Measurements from ENCODE around the gene EVX1. TPM values are rescaled to one million over a fixed set of nuclear protein-coding genes. Genes with fewer than 3 reads are reported as not detected.

The EVX1 gene
- total RNA-seq (ENCODE audit: low replicate concordance), result not detected in 2 replicates

GRCh38 chr7:27242555-27243339, at the start of gene EVX1:
TSS of gene EVX1 (plus strand) at chr7:27242802. CDS start at chr7:27243031, 229 bp downstream.

DNA sequence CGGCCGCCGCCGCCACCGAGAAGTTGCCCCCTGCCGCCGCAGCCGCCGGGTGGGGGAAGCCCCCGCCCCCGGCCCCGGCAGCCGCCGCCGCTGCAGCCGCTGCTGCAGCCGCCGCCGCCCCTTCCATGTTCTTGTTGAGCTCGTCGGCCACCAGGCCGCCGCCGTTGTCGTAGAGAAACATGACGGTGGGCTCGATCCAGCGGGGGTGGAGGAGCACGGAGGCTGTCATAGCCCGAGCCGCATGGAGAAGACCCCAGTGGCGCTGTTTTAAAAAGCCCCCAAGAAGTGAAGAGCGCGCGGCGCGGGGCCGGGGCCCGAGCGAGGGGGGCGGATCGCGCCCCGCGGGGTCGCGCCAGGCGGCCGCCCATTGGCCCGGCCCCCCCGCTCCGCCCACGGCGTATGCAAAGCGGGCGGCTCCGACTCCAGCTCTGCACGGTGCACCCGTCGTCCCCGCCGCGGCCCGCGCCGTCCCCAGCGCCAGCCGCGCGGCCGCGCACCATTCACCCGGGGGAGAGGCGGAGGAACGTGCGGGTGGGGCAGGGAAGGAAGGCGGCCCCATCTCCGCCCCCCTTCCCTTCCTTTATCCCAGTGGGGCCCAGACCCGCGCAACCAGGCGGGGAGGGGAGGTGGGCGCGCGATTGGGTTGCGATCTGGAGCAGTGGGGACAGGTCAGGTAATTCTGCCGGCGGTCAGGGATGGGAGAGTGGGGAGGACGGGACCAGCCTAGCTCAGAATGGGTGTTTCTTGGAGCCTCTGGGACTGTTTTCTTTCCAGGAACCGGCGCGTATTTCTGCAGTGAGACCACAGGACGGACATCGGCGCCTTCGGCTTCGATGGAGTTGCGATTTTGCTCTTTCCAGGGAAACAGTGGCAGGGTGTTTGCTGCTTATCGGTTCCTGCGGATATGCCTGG, 42.5 kb upstream of the EVX1 start, which contains the start of gene HOXA13:
Gene HOXA13 (minus strand): TSS at position 243 of the 912 bp plus-strand sequence. CDS start 14 bp downstream, at position 229.

Other genes with a start within 250 kb of the EVX1 start
- gene HOXA1, start 146.8 kb upstream of the EVX1 start, total RNA-seq (ENCODE audit: low replicate concordance), result not detected in 2 replicates
- not detected in 2 replicates for gene HOXA2, start 140.1 kb upstream of the EVX1 start, total RNA-seq (ENCODE audit: low replicate concordance)
- gene HOXA4, start 112.0 kb upstream of the EVX1 start, total RNA-seq (ENCODE audit: low replicate concordance), result not detected in 2 replicates
- gene HOXA5, start 99.1 kb upstream of the EVX1 start, total RNA-seq (ENCODE audit: low replicate concordance), result not detected in 2 replicates
- gene HOXA6, start 95.0 kb upstream of the EVX1 start, total RNA-seq (ENCODE audit: low replicate concordance), result not detected in 2 replicates
- gene HOXA3, start 90.2 kb upstream of the EVX1 start, total RNA-seq (ENCODE audit: low replicate concordance), result not detected in 2 replicates
- not detected in 2 replicates for gene HOXA7, start 86.1 kb upstream of the EVX1 start, total RNA-seq (ENCODE audit: low replicate concordance)
- not detected in 2 replicates for gene HOXA9, start 77.3 kb upstream of the EVX1 start, total RNA-seq (ENCODE audit: low replicate concordance)
- gene HOXA10, start 68.5 kb upstream of the EVX1 start, total RNA-seq (ENCODE audit: low replicate concordance), result not detected in 2 replicates
- not detected in 2 replicates for gene HOXA11, start 57.6 kb upstream of the EVX1 start, total RNA-seq (ENCODE audit: low replicate concordance)
- not detected in 2 replicates for gene HOXA13, start 42.7 kb upstream of the EVX1 start, total RNA-seq (ENCODE audit: low replicate concordance)